Stimulated activated CD8-positive, alpha-beta memory T cell treated with anti-CD3 and anti-CD28 coated beads, Interleukin-12 subunit alpha, Interleukin-12 subunit beta, amount 100 ng/mL, for 1 hour (primary cell): ENCODE results near the gene COLEC11.

ENCODE experiments used
- DNase-seq: peaks from one replicate; pipeline ENCODE4 v3.0.0-alpha.2; 2020; ENCODE audit warnings: low read depth

COLEC11 gene

DNA sequence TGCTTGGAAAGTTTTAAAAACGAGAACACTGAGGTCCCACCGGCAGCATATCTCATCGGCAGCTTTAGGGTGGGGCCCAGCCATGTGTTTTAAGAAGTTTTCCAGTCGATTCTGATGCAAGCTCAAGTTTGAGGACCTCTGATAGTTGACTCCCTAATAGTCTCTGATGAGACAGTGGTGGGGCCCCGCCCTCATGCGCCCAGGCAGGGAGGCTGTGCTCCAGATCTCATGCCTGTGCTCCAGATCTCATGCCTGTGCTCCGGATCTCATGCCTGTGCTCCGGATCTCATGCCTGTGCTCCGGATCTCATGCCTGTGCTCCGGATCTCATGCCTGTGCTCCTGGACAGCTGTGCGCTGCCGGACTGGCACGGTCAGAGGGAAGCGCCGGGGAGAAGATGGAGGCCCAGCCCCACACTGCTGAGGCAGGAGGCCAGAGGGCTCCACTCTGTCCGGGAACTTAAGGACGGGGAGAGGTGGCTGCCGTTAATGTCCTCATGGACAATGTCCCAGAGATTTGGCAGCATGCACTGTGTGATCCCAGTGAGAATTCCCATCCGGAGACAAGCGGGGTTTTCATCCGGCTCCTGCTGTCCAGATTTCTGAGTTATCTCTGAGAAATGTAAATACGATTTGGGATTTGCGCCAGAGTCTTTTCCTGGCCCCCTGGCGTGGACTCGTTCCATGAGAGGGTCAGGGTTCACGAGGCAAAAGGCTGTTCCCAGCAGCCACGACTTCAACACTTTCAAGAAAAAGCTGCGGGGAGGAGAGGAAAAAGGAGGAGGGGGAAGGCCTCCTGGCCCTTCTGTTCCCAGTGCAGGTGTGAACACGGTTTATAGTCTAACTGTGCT, 9.4 kb upstream of the COLEC11 start:
- no peak for DNase-seq

DNA sequence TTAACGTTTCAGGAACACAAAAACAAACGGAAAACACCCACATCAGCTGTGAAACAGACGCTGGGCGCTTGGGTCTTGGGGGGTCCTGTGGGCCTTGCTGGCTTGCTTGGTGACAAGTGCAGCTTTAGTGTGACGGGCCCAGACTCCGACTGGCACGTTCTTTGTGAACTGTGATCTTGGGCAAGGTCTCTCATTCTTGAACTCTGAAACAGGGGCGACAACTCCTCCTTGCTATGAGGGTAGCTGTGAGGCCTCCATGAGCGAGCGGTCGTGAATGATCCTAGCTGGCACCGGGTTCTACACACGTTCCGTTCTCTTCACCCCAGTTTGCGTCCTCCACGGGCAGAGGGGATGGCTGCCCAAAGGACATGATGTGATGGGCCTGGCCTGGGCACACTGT, 8.7 kb upstream of the COLEC11 start:
- no peak for DNase-seq

DNA sequence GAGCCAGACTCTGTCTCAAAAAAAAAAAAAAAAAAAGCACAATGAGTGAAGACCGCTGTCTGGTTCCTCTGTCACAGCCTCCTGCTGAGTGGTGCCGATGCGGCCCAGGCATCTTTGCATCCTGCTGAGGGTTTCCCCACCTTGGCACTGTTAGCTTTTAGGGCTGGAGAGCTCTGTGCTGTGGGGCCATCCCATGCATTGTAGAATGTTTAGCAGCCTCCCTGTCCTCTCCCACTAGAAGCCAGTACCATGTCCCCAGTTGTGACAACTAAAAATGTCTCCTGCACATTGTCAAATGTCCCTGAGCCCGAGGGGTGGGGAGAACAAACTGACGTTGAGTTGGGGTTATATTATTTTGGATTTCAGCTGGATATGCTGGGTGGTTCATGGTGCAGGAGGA, 7.9 kb upstream of the COLEC11 start:
- no peak for DNase-seq

DNA sequence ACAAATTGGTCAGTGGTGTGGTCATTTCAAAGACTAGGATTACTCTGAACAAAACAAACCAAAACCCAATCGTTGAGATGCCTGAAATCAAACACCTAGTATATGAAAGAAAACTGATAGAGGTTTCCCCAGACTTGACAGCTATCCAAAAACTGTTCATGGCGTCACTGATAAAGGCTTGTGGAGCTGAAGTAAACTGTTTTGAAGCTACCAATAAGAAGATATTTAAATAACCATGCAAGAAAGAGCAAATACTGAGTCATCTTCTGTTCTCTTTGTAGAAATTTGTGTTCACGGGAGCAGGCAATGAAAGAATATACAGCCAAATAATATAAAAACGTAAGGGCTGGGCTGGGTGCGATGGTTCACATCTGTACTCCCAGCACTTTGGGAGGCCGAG, 7.5 kb upstream of the COLEC11 start:
- DNase-seq: no peak

DNA sequence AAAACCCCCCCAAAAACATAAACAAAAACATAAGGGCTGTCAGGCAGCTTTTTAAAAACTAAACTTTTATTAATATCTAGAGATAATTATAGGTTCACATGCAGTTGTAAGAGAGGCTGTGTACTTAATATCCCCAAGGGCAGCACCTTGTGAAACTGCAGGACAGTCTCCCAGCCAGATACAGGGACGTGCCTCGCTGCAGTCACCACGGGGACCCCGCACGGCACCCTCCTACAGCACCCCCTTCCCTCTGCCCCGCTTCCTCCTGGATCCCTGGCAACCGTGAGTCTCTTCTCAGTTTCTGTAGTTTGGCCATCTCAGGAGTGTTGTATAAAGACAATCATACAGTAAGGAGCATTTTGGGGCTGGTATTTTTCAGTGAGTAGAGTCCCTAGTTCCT, 6.8 kb upstream of the COLEC11 start:
- DNase-seq: no peak

DNA sequence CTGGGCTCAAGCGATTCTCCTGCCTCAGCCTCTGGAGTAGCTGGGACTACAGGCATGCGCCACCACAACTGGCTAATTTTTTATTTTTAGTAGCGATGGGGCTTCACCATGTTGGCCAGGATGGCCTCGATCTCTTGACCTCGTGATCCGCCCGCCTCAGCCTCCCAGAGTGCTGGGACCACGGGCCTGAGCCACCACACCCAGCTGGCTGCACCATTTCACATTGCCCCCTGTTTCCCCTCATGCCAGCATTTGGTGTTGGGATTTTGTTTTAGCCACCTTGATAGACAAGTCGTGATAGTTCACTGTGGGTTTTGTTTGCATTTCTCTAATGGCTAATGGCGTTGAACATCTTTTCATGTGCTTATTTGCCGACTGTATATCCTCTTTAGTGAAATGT, 5.8 kb upstream of the COLEC11 start:
- DNase-seq: no peak

DNA sequence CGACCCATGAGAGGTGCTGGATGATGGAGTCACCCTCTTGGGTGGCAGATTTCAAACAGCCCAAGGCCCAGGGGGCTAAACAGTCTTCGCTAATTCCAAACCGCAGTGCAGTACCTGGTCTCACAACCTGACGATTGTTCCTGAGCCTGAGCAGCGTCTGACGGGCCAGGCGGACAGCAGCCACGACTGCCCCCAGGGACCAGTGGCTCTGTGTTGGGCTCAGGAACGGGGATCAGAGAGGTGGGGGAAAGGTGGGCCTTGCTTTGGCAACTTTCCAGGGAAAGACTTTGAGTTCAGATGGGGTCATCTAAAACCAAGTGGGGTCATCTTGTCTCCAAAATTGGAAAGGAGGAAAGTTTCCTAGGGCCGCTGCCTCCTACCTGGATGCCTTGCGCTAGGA, 492 bp downstream of the COLEC11 start:
- no peak for DNase-seq

DNA sequence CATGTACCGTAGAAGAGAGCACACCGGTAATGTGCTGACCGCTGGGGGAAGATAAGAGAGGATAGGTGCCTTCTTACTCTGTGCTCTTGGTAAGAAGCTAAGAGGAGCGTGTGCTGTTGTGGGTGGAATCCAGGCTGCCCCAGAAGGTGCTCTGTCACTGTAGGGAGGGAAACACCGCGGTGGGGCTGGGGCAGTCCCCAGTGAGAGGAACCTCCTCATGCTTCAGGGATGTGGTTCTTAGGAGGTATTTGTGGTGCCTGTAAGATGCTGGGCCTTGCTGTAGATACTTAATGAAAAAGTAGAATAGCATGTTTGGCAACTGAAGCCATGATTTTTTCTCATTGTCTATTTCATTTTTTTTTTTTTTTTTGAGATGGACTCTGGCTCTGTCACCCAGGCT, 1.1 kb downstream of the COLEC11 start:
- no peak for DNase-seq

DNA sequence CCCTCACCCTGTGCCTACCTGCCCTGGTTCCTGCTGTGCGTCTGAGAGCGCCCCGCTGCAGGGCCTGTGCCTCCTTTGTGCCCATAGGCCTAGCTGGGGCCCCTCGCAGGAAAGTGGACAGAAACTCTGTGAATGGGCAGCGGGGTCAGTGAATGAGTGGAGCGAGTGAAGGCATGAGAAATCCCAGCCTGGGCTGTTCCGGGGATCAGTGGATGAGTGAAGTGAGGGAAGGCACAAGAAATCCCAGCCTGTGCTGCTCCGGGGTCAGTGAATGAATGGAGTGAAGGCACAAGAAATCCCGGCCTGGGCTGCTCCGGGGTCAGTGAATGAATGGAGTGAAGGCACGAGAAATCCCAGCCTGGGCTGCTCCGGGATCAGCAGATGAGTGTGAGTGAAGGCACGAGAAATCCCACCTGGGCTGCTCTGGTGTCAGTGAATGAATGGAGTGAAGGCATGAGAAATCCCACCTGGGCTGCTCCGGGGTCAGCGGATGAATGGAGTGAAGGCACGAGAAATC, 2.0 kb downstream of the COLEC11 start:
- DNase-seq: no peak

DNA sequence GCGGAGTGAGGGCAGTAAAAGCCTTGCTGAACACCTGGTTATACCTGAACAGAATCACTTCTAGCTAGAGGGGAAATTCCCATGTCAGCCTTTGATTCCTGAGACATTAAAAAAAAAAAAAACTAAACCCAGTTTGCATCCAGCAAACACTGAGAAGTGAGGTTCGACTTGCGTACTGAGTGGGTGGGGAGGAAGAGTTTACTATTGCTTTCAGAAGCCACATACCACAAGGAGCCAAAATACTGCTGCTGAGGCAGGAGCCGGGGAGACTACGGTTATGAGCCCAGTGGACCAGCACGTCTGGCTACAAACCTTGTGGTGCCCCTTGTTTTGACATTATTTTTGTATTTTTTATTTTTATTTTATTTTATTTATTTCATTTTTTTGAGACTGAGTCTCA, 2.7 kb downstream of the COLEC11 start:
- no peak for DNase-seq

DNA sequence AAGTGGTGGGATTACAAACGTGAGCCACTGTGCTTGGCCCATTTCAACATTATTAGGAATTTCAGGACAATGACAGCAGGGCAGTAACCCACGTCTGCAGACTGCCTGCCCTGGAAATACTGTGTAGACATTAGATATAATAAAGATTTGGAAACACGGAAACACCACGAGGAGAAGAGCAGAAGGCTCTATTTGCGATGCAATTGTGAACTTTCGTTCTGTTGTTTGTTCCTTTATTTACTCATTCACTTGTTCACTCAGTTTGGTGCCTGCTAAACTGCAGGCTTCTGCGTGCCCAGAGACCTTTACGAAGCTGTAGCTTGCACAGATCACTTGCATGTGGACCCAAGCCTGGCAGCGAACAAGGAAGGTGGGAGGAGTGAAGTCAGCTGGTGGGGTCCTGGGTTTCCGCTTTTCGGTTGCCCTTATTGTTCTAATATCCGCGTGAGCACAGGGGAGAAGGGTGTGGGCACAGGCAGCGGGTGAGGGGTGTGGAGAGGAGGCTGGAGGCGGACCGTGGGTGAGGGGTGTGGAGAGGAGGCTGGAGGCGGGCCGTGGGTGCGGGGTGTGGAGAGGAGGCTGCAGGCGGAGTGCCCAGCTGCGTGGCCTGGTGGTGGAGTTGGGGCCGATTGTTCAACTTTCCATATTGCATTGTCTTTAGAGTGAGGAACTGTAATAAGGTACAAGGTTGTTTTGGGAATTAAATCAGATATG, 3.4 kb downstream of the COLEC11 start:
- no peak for DNase-seq

DNA sequence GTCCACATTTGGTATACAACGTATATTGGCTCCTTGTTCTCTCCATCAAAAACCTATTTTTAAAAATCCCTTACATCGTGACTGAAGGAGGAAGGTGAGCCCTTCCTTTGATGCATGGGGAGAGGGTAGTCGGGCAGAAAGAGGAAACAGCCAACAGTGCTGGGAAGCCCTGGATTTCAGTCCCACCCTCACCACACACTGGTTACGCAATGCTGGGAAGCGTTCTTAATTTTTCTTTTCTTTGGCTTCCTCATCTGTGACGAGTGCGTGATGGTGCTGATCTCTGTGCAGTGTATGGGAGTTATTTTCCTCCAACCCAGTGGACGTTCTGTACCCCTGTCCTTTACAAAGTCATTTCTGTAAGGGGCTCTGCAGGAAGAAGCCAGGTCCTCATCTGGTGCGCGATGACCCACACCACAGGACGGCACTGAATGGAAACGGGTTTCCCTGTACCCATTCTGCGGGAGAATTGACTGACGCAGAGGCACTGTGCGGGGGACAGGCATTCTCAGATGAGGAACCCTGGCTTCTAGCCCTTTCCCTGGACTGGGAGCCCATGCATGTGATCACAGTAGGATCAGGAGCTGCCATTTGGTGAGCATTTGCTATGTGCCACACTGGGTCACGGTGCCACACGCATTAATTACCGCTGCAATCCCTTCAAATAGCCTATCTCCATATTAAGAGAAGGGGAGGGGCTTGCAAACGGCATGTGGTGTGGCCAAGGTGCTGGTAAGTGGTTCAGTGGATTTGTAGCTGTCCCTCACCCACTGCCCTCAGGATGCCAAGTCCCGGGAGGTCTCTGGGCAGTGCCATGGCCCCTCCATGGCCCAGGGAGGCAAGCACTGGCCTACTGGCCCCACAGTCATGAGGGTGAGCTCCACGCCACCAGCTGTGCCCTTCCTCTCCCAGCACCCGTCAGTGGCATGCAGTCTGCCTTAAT, 4.3 kb downstream of the COLEC11 start:
- DNase-seq: no peak

DNA sequence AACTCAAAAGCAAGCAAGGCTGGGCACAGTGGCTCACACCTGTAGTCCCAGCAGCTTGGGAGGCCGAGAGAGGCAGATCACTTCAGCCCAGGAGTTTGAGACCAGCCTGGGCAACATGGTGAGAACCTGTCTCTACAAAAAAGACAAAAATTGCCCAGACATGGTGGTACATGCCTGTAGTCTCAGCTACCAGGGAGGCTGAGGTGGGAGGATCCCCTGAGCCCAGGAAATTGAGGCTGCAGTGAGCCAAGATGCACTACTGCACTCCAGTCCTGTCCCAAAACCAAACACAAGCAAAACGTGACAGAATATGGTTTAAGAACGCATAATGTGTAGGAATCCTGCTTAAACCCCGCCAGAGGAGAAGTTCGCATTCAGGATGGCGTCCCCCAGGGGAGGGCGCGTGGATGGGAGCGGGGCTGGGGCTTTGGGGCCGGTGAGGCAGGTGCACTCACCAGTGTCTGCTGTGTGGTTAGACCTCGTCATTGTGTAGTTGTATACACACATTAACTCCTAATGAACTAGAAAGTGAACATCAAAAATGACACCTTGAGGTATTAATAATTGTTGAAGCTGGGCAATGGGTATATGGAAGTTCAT, 5.4 kb downstream of the COLEC11 start:
- no peak for DNase-seq

DNA sequence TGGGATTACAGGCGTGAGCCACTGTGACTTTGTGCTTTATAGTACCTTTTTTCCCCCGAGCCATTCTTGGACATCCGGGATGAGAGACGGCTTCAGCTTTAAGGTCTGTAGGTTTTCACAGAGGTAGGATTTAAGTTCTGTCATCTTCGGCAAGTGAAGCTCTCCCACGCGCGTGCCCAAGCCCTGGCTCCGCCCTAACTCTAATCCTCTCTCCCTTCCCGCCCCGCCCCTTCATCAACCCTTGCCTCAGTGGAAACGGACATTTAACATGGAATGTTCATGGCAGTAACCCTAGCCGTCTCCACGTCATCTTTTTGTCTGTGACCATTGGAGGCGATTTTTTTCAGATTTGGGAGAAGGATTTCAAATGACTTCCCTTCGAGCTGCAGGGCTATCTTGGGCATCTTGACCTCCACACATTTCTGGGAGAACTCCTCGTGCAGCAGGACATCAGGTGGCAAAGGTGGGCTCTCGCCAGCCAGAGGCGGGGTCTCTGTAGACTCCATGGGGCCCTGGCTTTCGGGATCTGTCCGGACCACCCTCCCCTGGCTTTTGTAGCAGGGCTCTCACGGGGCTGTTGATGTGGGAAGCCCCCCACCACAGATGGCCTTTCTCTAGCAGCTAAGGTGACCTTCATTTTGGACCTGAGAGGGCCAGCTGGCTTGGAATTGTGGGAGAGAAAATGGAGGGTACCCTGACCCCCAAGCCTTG, 6.8 kb downstream of the COLEC11 start:
- DNase-seq: no peak

DNA sequence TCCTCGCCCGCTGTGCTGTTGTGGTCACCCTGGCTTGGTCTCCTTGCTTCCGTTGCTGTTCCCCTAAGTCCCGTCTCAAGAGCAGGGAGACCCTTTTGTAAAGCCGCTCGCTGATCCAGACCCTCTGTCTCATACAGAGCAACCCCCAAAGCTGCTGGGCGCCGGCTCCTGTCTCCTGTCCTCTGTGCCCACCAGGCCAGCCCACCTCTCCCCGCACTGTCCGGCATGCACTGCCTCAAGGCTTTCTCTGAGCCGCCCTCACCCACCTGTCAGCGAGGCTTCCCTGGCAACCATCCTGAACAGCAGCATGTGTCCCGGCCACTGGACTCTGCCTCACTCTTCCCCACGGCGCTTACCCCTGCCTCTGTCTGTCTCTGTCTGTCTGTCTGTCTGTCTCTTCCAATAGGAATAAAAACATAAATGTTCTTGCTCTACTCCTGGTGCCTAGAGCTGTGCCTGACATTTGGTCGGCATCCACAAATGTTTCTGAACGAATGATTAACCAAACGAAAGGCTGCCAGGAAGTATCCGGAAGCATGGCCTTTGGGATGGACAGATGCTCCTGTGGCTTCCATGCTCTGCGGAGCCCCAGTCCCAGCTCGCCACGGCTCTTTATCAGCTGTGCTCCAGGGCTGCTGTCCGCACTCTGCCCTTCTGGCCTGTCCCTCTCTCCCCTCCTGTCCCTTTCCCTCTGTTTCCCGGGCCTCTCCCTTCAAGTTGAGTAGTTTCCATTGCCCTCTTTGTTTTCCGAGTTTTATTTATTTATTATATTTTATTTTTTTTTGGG, 7.8 kb downstream of the COLEC11 start:
- no peak for DNase-seq

DNA sequence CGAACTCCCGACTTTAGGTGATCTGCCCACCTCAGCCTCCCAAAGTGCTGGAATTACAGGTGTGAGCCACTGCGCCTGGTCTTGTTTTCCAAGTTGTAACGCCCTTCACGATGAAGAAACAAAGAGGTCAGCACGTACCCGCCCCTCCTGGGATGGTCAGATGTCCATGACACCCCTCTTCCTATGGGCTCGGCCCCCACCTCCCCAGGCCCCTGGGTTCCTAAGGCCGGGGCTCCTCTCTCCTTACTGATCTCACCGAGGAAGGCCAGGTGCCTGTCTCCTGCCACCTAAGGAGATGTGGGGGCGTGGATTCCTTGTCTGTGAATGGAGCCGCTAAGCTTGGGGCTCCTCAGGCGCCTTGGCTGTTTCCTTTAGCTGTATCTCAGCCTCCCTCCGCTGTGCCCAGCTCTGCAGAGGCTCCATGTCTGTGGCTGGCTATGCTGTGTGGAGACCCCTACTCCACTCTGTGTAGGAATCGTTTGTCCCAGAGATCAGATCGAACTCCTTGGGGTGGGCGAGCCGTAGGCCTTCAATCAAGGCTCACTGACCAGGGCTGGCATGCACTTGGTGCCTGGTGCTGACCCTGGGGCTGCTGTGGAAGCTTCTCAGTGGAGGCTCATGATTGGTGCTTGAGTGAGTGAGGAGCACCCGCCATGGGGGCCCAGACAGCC, 8.8 kb downstream of the COLEC11 start:
- DNase-seq: no peak

DNA sequence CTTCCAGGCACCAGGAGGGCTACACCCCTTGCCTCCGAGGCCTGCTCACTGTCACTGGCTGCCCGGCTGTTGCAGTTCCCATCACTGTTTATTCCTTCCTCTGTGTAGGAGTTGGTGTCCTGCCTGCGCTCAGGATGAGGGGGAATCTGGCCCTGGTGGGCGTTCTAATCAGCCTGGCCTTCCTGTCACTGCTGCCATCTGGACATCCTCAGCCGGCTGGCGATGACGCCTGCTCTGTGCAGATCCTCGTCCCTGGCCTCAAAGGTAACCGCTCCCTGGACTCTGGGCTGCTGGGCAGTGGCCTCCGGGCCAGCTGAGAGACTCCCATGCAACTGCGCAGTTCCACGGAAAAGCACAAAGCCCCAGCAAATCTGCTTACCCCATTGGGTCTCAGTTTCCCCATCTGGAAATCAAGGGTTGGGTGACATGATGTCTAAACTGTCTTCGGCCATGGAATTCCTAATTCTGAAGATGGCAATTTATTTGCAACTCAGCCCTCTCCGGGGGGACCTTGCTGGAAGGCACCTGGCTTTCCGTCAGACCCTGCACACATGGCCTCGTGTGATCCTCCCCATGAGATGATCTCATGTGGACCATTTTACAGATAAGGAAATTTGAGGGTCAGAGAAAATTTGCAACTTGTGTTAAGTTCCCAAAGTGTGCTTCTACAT, 9.4 kb downstream of the COLEC11 start:
- no peak for DNase-seq

DNA sequence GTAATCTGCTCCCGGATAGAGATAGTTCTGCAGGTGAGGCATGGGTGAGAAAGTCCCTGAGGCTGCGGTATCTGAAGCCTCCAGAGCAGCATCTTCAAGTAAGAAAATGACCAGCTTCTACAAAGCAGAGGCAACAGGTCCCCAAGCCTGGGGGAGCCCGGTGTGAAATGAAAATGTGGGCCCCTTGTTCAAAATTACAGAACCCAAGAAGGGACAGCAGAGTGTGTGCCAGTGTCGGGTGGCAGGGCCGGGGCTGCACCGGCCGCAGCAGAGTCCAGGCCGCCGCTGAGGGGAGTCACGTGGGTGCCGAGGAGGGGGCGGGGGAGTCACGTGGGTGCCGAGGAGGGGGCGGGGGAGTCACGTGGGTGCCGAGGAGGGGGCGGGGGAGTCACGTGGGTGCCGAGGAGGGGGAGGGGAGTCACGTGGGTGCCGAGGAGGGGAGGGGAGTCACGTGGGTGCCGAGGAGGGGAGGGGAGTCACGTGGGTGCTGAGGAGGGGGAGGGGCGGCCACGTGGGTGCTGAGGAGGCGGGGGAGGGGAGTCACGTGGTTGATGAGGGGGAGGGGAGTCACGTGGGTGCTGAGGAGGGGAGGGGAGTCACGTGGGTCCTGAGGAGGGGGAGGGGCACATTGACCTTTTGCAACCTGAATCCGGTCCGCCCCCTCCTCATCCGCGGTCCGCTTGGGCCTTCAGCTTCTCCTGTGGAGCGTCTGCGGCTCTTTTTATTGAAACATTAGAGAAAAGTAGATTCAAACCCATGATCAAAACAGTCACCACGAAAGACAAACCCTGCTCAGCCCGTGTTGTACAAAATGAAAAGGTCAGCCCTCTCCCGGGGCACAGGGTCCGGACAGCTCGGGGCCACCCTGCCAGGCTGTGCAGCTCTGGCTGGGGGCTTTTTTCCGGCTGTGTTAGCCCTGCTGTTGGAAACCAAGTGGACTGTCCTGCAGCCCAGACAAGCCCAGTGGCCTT, 10.4 kb downstream of the COLEC11 start:
- no peak for DNase-seq
